Osteoblast (primary cell): ENCODE measurements around the gene CEP350. TPM values are rescaled to one million over a fixed set of nuclear protein-coding genes. Genes with fewer than 3 reads are reported as not detected.

Experiments used
- DNase-seq: peaks from one replicate; pipeline ENCODE4 v3.0.0; 2011; ENCODE audit warnings: low spot score, mixed read lengths; ENCODE audit not compliant: insufficient read length; ENCODE audit errors: missing footprints
- H2AFZ ChIP-seq: 2 replicates; pipeline ENCODE4 v1.6.0; 2011; ENCODE audit warnings: mild to moderate bottlenecking, low read length
- H3K27ac ChIP-seq: 2 replicates; pipeline ENCODE4 v1.5.1; 2011; ENCODE audit warnings: mild to moderate bottlenecking, low read depth, low read length, moderate library complexity
- H3K27me3 ChIP-seq: 2 replicates; pipeline ENCODE4 v1.6.0; 2012; ENCODE audit warnings: mild to moderate bottlenecking, control low read depth, inconsistent platforms, low read length, moderate library complexity; ENCODE audit not compliant: insufficient read depth
- H3K36me3 ChIP-seq: 2 replicates; pipeline ENCODE4 v1.5.1; 2011; ENCODE audit warnings: mild to moderate bottlenecking, low read length, control low read depth, moderate library complexity; ENCODE audit not compliant: insufficient read depth
- H3K4me1 ChIP-seq: 2 replicates; pipeline ENCODE4 v1.5.1; 2011; ENCODE audit warnings: mild to moderate bottlenecking, low read length, control low read depth, moderate library complexity; ENCODE audit not compliant: insufficient read depth
- H3K4me2 ChIP-seq: 2 replicates; pipeline ENCODE4 v1.6.0; 2011; ENCODE audit warnings: mild to moderate bottlenecking, low read length; ENCODE audit not compliant: insufficient read depth
- H3K4me3 ChIP-seq: fragments of 200-600 bp; sonication (generic); 3 replicates; pipeline ENCODE4 v1.5.1; 2012; ENCODE audit warnings: mild to moderate bottlenecking, low read length, inconsistent platforms; ENCODE audit not compliant: insufficient read depth
- H3K79me2 ChIP-seq: 2 replicates; pipeline ENCODE4 v1.6.0; 2012; ENCODE audit warnings: mild to moderate bottlenecking, low read length, control low read depth, inconsistent platforms; ENCODE audit not compliant: insufficient read depth
- H3K9me3 ChIP-seq: 2 replicates; pipeline ENCODE4 v1.5.1; 2011; ENCODE audit warnings: low read depth, low read length, control low read depth
- H4K20me1 ChIP-seq: 2 replicates; pipeline ENCODE4 v1.6.0; 2012; ENCODE audit warnings: mild to moderate bottlenecking, low read length, control low read depth; ENCODE audit not compliant: insufficient read depth
- total RNA-seq: library from RNA; depleted of rRNA; stranded (reverse); fragments of >200 nt; gene quantifications from 2 replicates; pipeline ENCODE4 v1.2.3, GENCODE V29; 2012
- TF ChIP-seq, protein P1 (sequence below): IDR thresholded peaks from 2 replicates; pipeline ENCODE4 v1.5.1; 2011; ENCODE audit warnings: mild to moderate bottlenecking, low read depth, low read length, moderate library complexity; ENCODE audit errors: extremely low read depth

CEP350 gene
- total RNA-seq, 1 donor: 82.2 TPM

DNA sequence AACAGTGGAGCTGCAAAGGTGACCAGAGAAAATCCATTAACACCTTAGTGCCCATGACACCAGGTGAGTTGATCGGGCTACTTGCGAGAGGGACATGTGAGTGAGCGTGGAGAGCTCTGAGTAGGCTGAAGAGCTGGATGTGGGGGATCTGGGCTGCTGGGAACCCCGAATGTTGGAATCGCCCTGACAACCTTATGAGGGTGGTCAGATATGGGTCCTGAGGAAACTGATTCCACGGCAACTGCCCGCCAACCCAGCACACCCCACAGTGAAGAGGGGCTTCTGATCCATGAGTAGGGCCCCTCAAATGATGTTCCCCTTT is 199.4 kb downstream of the CEP350 start:
- Histone ChIP-seq H2AFZ (peak overlapping the region; percentile 75), H3K4me2 (peak overlapping the region; percentile 87), H3K79me2 (peaks cover 39% of the 10 kb centered on the region), H3K4me1 (peaks cover 53% of the 10 kb centered on the region), H3K27ac (peak overlapping the region; percentile 77), H3K9me3 (no peaks in the 10 kb centered on the region), H3K27me3 (no peaks in the 10 kb centered on the region), H3K4me3 (peak overlapping the region; percentile 85), H4K20me1 (peaks cover 36% of the 10 kb centered on the region), H3K36me3 (no peaks in the 10 kb centered on the region)
- DNase-seq: no peak
- TF ChIP-seq, protein P1, sequence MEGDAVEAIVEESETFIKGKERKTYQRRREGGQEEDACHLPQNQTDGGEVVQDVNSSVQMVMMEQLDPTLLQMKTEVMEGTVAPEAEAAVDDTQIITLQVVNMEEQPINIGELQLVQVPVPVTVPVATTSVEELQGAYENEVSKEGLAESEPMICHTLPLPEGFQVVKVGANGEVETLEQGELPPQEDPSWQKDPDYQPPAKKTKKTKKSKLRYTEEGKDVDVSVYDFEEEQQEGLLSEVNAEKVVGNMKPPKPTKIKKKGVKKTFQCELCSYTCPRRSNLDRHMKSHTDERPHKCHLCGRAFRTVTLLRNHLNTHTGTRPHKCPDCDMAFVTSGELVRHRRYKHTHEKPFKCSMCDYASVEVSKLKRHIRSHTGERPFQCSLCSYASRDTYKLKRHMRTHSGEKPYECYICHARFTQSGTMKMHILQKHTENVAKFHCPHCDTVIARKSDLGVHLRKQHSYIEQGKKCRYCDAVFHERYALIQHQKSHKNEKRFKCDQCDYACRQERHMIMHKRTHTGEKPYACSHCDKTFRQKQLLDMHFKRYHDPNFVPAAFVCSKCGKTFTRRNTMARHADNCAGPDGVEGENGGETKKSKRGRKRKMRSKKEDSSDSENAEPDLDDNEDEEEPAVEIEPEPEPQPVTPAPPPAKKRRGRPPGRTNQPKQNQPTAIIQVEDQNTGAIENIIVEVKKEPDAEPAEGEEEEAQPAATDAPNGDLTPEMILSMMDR: no peak

DNA sequence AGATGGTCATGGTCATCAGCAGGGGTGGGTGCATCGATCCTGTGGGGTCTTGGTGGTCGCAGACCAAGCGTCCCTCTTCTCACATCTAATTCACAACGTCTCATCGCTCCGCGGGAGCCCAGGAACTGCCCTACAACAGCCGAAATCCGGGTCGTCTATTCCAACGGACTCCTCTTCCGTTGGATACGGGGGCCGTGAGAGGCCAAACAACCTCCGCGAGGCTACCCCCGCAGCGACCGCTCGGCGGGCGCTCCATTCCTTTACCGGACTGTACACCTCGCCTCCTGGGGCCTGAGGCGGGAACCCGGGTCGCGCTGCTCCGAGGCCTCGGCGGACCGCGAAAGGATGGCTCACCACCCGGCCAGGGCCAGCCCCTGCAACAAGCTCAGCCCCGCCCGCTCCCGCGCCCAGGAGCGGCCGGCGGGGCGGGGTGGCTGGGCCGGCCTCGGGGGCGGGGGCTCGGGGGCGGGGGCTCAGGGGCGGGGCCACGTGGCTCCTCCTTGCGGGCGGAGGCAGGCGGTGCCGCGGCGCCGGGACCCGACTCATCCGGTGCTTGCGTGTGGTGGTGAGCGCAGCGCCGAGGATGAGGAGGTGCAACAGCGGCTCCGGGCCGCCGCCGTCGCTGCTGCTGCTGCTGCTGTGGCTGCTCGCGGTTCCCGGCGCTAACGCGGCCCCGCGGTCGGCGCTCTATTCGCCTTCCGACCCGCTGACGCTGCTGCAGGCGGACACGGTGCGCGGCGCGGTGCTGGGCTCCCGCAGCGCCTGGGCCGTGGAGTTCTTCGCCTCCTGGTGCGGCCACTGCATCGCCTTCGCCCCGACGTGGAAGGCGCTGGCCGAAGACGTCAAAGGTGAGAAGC is 199.9 kb downstream of the CEP350 start, which contains the start of gene QSOX1:
QSOX1 (plus strand) TSS at position 545 of the 857 bp plus-strand sequence; CDS start at position 584, 39 bp downstream.
- Histone ChIP-seq H3K27me3 (no peaks in the 10 kb centered on the region), H3K9me3 (no peaks in the 10 kb centered on the region), H3K4me3 (peak within 1 kb of the TSS; percentile 85), H3K4me1 (peaks cover 53% of the 10 kb centered on the region), H2AFZ (peak within 1 kb of the TSS; percentile 75), H3K27ac (peak within 1 kb of the TSS; percentile 77), H4K20me1 (peaks cover 41% of the 10 kb centered on the region), H3K79me2 (peaks cover 45% of the 10 kb centered on the region), H3K36me3 (no peaks in the 10 kb centered on the region), H3K4me2 (peak within 1 kb of the TSS; percentile 88)
- TF ChIP-seq, protein P1: no peak
- peak; percentile 99 for DNase-seq

DNA sequence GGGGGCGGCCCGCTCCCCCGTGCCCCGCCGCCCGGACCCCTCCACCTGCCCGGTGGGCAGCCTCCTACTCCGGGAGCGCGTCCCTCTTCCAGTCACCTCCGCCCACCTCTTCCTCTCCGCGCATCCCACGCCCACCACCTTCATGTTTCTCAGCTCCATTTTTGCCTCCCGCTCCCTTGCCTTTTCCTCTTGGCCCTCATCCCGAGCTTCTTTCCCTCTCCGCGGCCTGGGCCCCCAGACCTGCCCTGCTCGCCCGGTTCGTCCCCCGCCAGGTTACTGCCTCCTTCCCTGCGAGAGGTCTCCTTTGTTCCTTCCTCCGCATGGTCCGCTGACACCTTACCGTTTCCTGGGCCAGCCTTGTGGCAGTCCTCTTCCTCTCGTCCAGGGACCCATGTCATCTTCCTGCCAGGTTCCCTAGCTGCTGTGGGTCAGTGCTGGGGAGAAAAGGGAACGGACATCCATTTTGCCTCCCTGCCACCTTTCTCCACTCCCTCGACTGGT is 200.6 kb downstream of the CEP350 start:
- Histone ChIP-seq H3K36me3 (no peaks in the 10 kb centered on the region), H3K27ac (peak overlapping the region; percentile 64), H2AFZ (peak overlapping the region; percentile 32), H4K20me1 (peaks cover 48% of the 10 kb centered on the region), H3K4me2 (peak overlapping the region; percentile 88), H3K27me3 (no peaks in the 10 kb centered on the region), H3K4me1 (peaks cover 54% of the 10 kb centered on the region), H3K9me3 (no peaks in the 10 kb centered on the region), H3K79me2 (peaks cover 52% of the 10 kb centered on the region), H3K4me3 (peak overlapping the region; percentile 85)
- TF ChIP-seq, protein P1: no peak
- peak; percentile 87 for DNase-seq

DNA sequence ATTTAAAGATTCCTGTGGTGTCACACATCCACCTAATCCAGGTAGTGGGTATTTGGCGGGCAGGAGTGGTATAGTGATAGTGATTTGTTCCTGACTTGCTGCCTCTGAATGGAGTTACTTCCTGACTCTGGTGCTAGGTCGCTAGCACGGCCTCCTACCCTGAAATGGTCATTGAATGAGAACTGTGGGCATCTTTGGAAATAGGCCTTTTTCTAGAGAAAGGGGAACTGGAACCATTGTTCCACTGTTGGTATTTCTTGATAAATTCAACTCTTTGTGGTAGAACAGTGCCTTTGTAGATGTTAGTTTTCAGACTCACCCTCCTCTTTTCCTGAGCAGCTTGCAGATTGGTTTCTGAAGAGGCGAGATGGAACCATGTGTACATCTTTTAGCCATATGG is 201.6 kb downstream of the CEP350 start:
- peaks cover 53% of the 10 kb centered on the region for H3K4me1 ChIP-seq
- peak overlapping the region; percentile 64 for H3K27ac ChIP-seq
- TF ChIP-seq, protein P1: no peak
- H3K4me2 ChIP-seq: peak overlapping the region; percentile 88
- no peaks in the 10 kb centered on the region for H3K27me3 ChIP-seq
- H3K4me3 ChIP-seq: peak overlapping the region; percentile 85
- no peak overlapping the region for H2AFZ ChIP-seq
- H3K9me3 ChIP-seq: no peaks in the 10 kb centered on the region
- H3K79me2 ChIP-seq: peaks cover 62% of the 10 kb centered on the region
- H4K20me1 ChIP-seq: peaks cover 54% of the 10 kb centered on the region
- no peaks in the 10 kb centered on the region for H3K36me3 ChIP-seq
- no peak for DNase-seq
